Astrocyte of the spinal cord (primary cell): ENCODE results near the gene CCDC154.
"Not testable (repeated sequence)": the region's sequence is repeated elsewhere in the genome, so short reads cannot be mapped to it uniquely, and the experiment has no call there.

Experiments
- DNase-seq: peaks from one replicate; pipeline ENCODE4 v3.0.0; 2011; ENCODE audit warnings: low read depth, low spot score
- H3K4me3 ChIP-seq: 2 replicates; pipeline ENCODE4 v1.5.1; 2011; ENCODE audit warnings: low read depth, mild to moderate bottlenecking, low read length, moderate library complexity
- in situ Hi-C: cut with HindIII; loops from 2 replicates; pipeline ENCODE4 v1.10.0; 2017; ENCODE audit warnings: low sequenced_read_pairs
- TF ChIP-seq, protein P1 (sequence below): IDR thresholded peaks from 2 replicates; pipeline ENCODE4 v1.5.1; 2012; ENCODE audit warnings: low read depth, mild to moderate bottlenecking, low read length, inconsistent platforms

Gene CCDC154

DNA sequence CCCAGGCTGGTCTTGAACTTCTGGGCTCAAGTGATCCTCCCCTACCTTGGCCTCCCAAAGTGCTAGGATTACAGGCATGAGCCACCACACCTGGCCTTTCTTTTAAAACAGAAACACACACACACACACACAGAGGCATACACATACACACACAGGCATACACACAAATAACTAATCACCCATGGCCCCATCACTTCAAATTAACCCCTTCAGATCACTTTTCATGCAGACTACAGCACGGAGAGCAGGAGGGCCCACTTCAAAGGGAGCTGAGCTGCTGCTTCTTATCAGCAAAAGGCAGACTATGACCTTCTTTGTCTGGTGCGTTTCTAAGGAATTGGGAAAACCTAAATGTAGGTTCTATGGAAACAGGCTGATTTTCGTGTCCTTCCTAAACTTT lies 28.6 kb upstream of the CCDC154 start:
- no peak overlapping the region for H3K4me3 ChIP-seq
- in situ Hi-C loops, result no loop called here
- no peak for DNase-seq
- TF ChIP-seq, protein P1, sequence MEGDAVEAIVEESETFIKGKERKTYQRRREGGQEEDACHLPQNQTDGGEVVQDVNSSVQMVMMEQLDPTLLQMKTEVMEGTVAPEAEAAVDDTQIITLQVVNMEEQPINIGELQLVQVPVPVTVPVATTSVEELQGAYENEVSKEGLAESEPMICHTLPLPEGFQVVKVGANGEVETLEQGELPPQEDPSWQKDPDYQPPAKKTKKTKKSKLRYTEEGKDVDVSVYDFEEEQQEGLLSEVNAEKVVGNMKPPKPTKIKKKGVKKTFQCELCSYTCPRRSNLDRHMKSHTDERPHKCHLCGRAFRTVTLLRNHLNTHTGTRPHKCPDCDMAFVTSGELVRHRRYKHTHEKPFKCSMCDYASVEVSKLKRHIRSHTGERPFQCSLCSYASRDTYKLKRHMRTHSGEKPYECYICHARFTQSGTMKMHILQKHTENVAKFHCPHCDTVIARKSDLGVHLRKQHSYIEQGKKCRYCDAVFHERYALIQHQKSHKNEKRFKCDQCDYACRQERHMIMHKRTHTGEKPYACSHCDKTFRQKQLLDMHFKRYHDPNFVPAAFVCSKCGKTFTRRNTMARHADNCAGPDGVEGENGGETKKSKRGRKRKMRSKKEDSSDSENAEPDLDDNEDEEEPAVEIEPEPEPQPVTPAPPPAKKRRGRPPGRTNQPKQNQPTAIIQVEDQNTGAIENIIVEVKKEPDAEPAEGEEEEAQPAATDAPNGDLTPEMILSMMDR, result no peak

DNA sequence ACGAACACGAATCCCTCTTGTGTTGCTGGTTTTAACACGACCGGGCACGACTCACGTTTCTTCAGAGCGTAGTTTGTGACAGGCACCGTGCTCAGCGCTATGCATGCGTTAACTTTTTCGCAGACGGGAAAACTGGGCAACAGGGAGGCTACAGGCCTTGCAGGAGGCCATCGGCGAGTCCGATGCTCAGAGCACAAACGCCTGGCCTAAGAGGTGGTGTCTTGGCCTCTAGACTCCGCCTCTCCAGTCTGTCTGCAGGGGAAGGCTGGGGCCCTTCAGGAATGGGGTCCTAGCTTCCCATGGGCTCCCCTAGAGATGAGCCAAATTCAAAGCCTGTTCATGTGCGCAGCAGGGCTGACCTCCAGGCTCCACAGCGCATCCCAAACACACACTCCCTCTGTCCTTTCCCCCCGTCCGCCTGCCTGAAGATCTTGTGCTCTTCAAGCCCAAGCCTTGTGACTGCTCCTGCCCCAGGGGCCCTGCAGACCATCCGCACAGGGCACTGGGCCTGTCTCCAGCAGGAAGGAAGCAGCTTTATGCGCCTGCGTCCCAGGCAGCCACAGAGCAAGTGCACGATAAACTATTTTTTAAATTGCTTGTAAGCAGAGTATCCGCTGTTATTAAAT lies 27.3 kb upstream of the CCDC154 start:
- TF ChIP-seq, protein P1, result no peak
- in situ Hi-C loops, result no loop called here
- H3K4me3 ChIP-seq, result no peak overlapping the region
- DNase-seq, result no peak

DNA sequence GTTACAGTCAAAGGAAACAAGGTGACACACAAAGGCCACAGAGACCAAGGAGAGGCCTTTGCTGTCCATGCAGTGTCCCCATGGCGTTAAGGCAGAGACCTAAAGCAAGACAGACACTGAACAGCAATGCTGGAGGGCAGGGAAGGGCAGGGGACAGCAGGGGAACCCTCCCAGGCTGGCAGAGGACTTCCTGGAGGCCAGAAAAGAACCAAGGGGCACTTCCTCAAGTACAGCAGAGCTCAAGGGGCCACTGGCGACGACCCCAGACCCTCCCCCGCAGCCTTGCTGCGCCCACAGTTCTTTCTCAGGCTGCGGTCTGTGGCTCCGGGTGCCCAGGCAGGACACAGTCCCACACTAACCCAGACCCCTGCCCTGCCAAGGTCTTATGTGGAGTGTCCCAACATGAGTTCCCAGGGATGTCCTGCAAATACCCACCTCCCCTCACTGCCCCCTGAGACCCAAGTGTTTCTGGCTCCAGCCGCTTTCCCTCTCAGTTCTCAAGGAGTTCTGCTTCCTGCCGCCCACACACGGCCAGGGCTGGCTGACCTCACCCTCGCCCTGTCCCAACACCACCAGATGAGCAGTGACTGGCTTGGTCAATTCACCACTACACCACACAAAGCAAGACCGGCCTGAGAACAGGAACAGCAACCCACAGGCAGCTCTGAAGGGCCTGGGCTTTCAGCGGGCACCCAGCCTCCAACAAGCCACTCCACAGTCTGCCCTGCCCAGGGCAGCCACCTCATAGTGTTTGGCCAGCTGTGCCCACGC lies 26.3 kb upstream of the CCDC154 start:
- TF ChIP-seq, protein P1, result no peak
- no peak for DNase-seq
- in situ Hi-C loops, result no loop called here
- H3K4me3 ChIP-seq, result no peak overlapping the region

DNA sequence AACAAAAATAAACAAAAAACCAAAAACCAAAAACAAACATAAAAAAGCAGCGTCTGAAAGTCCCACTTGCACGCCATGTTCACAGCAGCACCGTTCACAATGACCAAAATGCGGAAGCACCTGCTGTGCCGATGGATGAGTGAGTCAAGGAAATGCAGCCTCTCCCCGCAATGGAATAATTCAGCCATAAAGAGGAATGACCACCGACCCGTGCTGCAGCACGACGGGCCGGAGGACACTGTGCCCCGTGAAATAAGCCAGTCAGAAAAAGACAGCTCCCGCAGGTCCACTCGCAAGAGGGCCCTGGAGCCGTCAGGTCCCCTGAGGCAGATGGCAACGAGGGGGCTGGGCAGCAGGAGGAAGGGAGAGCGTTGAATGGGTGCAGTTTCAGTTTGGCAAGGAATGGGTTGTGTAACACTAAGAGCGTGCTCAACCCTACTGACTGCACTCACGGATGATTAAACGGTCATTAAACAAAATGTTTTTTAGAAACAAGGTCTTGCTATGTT lies 25.4 kb upstream of the CCDC154 start:
- DNase-seq, result no peak
- in situ Hi-C loops, result no loop called here
- TF ChIP-seq, protein P1, result no peak
- H3K4me3 ChIP-seq, result no peak overlapping the region

DNA sequence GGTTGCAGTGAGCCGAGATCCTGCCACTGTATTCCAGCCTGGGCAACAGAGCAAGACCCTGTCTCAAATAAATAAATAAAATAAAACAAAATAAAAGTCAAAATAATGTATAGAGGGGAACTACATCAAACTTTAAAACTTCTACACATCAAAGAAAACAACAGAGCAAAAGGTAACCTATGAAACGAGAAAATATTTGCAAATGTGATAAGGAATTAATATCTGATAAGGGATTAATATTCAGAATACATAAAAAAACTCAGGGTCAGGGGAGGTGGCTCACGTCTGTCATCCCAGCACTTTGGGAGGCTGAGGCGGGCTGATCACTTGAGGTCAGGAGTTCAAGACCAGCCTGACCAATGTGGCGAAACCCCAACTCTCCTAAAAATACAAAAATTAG lies 24.8 kb upstream of the CCDC154 start:
- DNase-seq, in situ Hi-C loops, H3K4me3 ChIP-seq: not testable (repeated sequence)

DNA sequence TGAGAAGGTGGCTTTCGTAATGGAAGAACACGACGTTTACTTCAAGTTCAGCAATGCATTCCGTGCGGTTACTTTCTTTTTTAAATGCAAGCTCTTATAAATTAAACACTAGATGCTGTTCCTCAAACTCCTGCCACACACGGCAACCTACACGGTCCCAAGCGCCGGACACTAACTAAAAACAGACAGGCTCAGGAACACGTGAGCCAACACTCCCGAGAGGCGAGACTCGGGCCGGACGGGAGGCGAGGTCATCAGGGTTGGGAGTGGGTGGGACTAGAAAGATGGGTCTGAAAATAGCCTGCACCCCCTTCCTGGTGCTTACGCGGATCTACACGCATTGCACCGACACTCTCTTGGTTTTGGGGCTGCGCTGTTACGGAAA lies 24.1 kb upstream of the CCDC154 start:
- in situ Hi-C loops, result no loop called here
- no peak overlapping the region for H3K4me3 ChIP-seq
- no peak for DNase-seq
- TF ChIP-seq, protein P1, result no peak

DNA sequence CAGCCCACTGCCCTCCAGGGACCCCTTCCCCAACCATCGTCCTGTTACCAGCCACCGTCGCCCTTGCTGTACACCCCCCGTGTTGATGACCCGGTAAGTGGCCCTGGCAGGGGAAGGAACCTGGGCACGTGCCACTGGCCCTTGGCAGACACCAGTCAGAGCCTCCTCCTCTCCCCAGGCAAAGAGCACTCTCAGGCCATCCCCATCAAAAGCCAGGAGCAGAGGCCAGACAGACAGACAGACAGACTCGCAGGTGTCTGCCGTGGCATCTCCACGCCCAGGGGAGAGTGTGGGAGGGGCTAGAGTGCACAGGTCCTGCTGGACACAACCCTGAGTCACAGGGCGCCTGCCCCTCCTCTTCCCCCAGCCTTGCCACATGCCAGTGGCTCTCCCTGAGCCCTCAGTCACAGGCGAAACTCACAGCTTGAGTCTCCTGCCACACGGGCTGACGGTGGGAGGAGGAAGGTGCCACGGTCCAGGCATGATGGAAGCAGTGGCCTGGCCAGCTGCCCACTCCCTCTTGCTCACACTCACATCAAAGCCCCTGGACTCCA lies 22.7 kb upstream of the CCDC154 start:
- H3K4me3 ChIP-seq, result no peak overlapping the region
- in situ Hi-C loops, result no loop called here
- TF ChIP-seq, protein P1, result no peak
- no peak for DNase-seq
